Panc1 (cell line): ENCODE results near the gene MUC5AC. TPM values are rescaled to one million over a fixed set of nuclear protein-coding genes. Genes with fewer than 3 reads are reported as not detected.

Experiments used
- ATAC-seq: fragments of 200-7000 bp; cut with Tn5 transposase; 2 replicates; pipeline ENCODE4 v1.9.1; 2020; ENCODE audit warnings: mild to moderate bottlenecking, moderate library complexity
- BruUV-seq: library from RNA; stranded (reverse); fragments of 400-500 nt; replicated peaks from 2 replicates; lab custom pipeline; 2021; lab: Mats Ljungman, UMichigan
- CTCF ChIA-PET: fragments of 300-600 bp; sonication (Branson Sonifier 250); formaldehyde crosslinking; loops from one replicate; lab custom pipeline; 2022; ENCODE audit warnings: antibody characterized with exemption; lab: Charles Lee
- POLR2A ChIA-PET: fragments of 300-600 bp; sonication (Branson Sonifier 250); formaldehyde crosslinking; loops from one replicate; lab custom pipeline; 2022; ENCODE audit warnings: antibody characterized with exemption; lab: Charles Lee
- DNase-seq: peaks from one replicate; pipeline ENCODE4 v3.0.0-alpha.2; 2010; ENCODE audit warnings: low read depth, low spot score
- H3K27ac ChIP-seq: 2 replicates; pipeline ENCODE4 v1.5.1; 2011; ENCODE audit warnings: mild to moderate bottlenecking, low read length, inconsistent platforms
- H3K27me3 ChIP-seq: fragments of 200-500 bp; sonication (Bioruptor generic); 2 replicates; pipeline ENCODE4 v1.6.0; 2014; ENCODE audit warnings: low read length, inconsistent platforms; ENCODE audit not compliant: control insufficient read depth, insufficient read depth
- H3K36me3 ChIP-seq: fragments of 200-500 bp; sonication (Bioruptor generic); 2 replicates; pipeline ENCODE4 v1.5.1; 2014; ENCODE audit warnings: inconsistent platforms, mild to moderate bottlenecking, low read length, moderate library complexity; ENCODE audit not compliant: control insufficient read depth, insufficient read depth
- H3K4me1 ChIP-seq: 2 replicates; pipeline ENCODE4 v1.5.1; 2011; ENCODE audit warnings: inconsistent platforms, mild to moderate bottlenecking, low read length, moderate library complexity; ENCODE audit not compliant: control insufficient read depth, insufficient read depth
- H3K4me3 ChIP-seq, 2 experiments: 2 replicates each; pipeline ENCODE4 v1.5.1; 2011 to 2012; ENCODE audit warnings: low read depth in 2 of 2, low read length in 2 of 2, mild to moderate bottlenecking in 2 of 2, inconsistent platforms in 1 of 2, moderate library complexity in 1 of 2
- H3K9me3 ChIP-seq: fragments of 200-500 bp; sonication (Bioruptor generic); 2 replicates; pipeline ENCODE4 v1.5.1; 2014; ENCODE audit warnings: low read depth, mild to moderate bottlenecking, inconsistent platforms, low read length, moderate library complexity; ENCODE audit not compliant: control insufficient read depth, insufficient read depth
- POLR2AphosphoS5 ChIP-seq: IDR thresholded peaks from 2 replicates; pipeline ENCODE4 v1.6.1; 2012; ENCODE audit warnings: mild to moderate bottlenecking, low read depth, low read length, moderate library complexity
- SIN3A ChIP-seq: IDR thresholded peaks from 2 replicates; pipeline ENCODE4 v1.6.1; 2012; ENCODE audit warnings: low read depth, mild to moderate bottlenecking, low read length, moderate library complexity, borderline replicate concordance; ENCODE audit not compliant: insufficient read depth
- TCF7L2 ChIP-seq: IDR thresholded peaks from 2 replicates; pipeline ENCODE4 v1.6.1; 2011; ENCODE audit warnings: mild to moderate bottlenecking, low read depth, low read length, inconsistent platforms
- in situ Hi-C: cut with HindIII; loops from 2 replicates; pipeline ENCODE4 v1.10.0; 2016; ENCODE audit warnings: low sequenced_read_pairs, low pct_unique_long_range_greater_than_20kb
- intact Hi-C: fragments of 100-400 bp; cut with micrococcal nuclease; formaldehyde crosslinking; loops from one replicate; pipeline ENCODE4 v1.10.0; 2022; ENCODE audit not compliant: unreplicated experiment
- total RNA-seq: library from RNA; stranded (reverse); gene quantifications from one replicate; pipeline ENCODE4 v1.2.1, GENCODE V29; 2021; ENCODE audit not compliant: unreplicated experiment
- TF ChIP-seq, protein P1 (sequence below): fragments of 450-650 bp; IDR thresholded peaks from 2 replicates; pipeline ENCODE4 v1.5.1; 2017; ENCODE audit warnings: mild to moderate bottlenecking
- TF ChIP-seq, protein P2 (sequence below), 2 experiments: IDR thresholded peaks; 2 replicates each; pipeline ENCODE4 v1.6.1; 2011 to 2012; ENCODE audit warnings: low read depth in 2 of 2, control low read depth in 1 of 2, low read length in 1 of 2, mild to moderate bottlenecking in 1 of 2, moderate library complexity in 1 of 2; ENCODE audit not compliant: insufficient read depth in 1 of 2

MUC5AC gene
- total RNA-seq, 1 experiment from 2014 or later = 0.03 TPM

DNA sequence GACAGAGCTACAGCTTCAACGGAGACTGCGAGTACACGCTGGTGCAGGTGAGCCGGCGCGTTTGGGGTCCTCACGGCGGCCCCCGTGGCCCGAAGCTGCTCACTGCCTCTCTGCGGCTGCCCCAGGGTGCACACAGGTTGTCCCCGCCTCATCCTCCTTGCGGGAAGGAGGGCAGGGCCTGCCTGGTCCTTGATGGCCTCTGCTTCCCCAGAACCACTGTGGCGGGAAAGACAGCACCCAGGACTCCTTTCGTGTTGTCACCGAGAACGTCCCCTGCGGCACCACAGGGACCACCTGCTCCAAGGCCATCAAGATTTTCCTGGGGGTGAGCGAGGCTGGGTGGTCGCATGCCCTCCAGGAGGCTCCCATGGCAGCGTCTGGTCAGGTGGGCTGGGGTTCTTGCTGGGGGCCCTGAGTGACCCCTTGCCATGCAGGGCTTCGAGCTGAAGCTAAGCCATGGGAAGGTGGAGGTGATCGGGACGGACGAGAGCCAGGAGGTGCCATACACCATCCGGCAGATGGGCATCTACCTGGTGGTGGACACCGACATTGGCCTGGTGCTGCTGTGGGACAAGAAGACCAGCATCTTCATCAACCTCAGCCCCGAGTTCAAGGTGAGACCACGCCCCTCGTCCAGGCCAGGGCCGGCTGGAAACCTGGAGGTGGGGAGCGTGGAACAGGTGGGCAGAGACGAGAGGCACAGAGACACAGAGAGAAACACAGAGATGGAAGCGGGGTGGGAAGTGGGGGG is 19.4 kb downstream of the MUC5AC start:
- CTCF ChIA-PET = no interaction called here
- H3K27me3 ChIP-seq = no peaks in the 10 kb centered on the region
- no peaks in the 10 kb centered on the region for H3K4me1 ChIP-seq
- H3K4me3 ChIP-seq = no peak overlapping the region
- H3K9me3 ChIP-seq = no peaks in the 10 kb centered on the region
- no peak overlapping the region for H3K27ac ChIP-seq
- POLR2A ChIA-PET = no interaction called here
- in situ Hi-C loops = no loop called here
- intact Hi-C loops = no loop called here
- DNase-seq = no peak
- ATAC-seq = no peak
- H3K36me3 ChIP-seq = no peaks in the 10 kb centered on the region
- BruUV-seq = no TSS peak
- TF ChIP-seq, protein P1, sequence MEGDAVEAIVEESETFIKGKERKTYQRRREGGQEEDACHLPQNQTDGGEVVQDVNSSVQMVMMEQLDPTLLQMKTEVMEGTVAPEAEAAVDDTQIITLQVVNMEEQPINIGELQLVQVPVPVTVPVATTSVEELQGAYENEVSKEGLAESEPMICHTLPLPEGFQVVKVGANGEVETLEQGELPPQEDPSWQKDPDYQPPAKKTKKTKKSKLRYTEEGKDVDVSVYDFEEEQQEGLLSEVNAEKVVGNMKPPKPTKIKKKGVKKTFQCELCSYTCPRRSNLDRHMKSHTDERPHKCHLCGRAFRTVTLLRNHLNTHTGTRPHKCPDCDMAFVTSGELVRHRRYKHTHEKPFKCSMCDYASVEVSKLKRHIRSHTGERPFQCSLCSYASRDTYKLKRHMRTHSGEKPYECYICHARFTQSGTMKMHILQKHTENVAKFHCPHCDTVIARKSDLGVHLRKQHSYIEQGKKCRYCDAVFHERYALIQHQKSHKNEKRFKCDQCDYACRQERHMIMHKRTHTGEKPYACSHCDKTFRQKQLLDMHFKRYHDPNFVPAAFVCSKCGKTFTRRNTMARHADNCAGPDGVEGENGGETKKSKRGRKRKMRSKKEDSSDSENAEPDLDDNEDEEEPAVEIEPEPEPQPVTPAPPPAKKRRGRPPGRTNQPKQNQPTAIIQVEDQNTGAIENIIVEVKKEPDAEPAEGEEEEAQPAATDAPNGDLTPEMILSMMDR = no peak
- TF ChIP-seq, protein P2, sequence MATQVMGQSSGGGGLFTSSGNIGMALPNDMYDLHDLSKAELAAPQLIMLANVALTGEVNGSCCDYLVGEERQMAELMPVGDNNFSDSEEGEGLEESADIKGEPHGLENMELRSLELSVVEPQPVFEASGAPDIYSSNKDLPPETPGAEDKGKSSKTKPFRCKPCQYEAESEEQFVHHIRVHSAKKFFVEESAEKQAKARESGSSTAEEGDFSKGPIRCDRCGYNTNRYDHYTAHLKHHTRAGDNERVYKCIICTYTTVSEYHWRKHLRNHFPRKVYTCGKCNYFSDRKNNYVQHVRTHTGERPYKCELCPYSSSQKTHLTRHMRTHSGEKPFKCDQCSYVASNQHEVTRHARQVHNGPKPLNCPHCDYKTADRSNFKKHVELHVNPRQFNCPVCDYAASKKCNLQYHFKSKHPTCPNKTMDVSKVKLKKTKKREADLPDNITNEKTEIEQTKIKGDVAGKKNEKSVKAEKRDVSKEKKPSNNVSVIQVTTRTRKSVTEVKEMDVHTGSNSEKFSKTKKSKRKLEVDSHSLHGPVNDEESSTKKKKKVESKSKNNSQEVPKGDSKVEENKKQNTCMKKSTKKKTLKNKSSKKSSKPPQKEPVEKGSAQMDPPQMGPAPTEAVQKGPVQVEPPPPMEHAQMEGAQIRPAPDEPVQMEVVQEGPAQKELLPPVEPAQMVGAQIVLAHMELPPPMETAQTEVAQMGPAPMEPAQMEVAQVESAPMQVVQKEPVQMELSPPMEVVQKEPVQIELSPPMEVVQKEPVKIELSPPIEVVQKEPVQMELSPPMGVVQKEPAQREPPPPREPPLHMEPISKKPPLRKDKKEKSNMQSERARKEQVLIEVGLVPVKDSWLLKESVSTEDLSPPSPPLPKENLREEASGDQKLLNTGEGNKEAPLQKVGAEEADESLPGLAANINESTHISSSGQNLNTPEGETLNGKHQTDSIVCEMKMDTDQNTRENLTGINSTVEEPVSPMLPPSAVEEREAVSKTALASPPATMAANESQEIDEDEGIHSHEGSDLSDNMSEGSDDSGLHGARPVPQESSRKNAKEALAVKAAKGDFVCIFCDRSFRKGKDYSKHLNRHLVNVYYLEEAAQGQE (IDR thresholded peaks at IDR 0.05; ENCODE audit: insufficient read depth in 1 of 2, low read depth in 2 of 2, low read length in 1 of 2) = no peak
- TF ChIP-seq TCF7L2 = no peak
- no peak for TF ChIP-seq POLR2AphosphoS5
- TF ChIP-seq SIN3A = no peak

DNA sequence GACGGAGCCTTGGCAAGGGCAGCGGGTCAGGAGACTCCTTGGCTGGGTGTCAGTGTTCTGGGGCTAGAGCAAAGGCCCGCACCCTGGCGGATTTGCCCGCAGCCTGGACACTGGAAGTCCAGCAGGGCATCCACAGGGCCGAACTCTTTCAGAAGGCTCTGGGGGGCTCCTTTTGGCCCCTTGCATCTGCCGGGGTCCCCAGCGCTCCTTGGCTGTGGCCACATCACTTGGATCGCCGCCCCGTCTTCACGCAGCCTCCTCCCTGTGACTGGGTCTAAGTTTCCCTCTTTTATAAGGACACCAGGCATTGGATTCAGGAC is 20.0 kb downstream of the MUC5AC start:
- no peaks in the 10 kb centered on the region for H3K36me3 ChIP-seq
- H3K9me3 ChIP-seq = no peaks in the 10 kb centered on the region
- no peaks in the 10 kb centered on the region for H3K4me1 ChIP-seq
- DNase-seq = no peak
- no peak for ATAC-seq
- POLR2A ChIA-PET = no interaction called here
- in situ Hi-C loops (no loop called here), intact Hi-C loops (no loop called here)
- TF ChIP-seq TCF7L2 (no peak), SIN3A (no peak), POLR2AphosphoS5 (no peak)
- TF ChIP-seq, protein P2 (IDR thresholded peaks at IDR 0.05; ENCODE audit: insufficient read depth in 1 of 2, low read depth in 2 of 2, low read length in 1 of 2) = no peak
- TF ChIP-seq, protein P1 = no peak
- CTCF ChIA-PET = no interaction called here
- no peak overlapping the region for H3K27ac ChIP-seq
- no peak overlapping the region for H3K4me3 ChIP-seq
- no TSS peak for BruUV-seq
- no peaks in the 10 kb centered on the region for H3K27me3 ChIP-seq
